Brain microvascular endothelial cell (primary cell): ENCODE results near the gene DMRT1.

Source experiments
- DNase-seq: peaks from one replicate; pipeline ENCODE4 v3.0.0-alpha.2; 2020
- H3K27ac ChIP-seq: fragments of 250-450 bp; sonication (Bioruptor Pico); 2 replicates; pipeline ENCODE4 v1.5.1; 2020; ENCODE audit warnings: mild to moderate bottlenecking, moderate library complexity
- H3K27me3 ChIP-seq: fragments of 250-450 bp; sonication (Bioruptor Pico); replicated peaks from 2 replicates; pipeline ENCODE4 v1.5.1; 2020; ENCODE audit warnings: mild to moderate bottlenecking
- H3K36me3 ChIP-seq: fragments of 250-450 bp; sonication (Bioruptor Pico); replicated peaks from 2 replicates; pipeline ENCODE4 v1.5.1; 2020; ENCODE audit warnings: mild to moderate bottlenecking
- H3K4me3 ChIP-seq: 2 replicates; pipeline ENCODE4 v1.5.1; 2011; ENCODE audit warnings: low read depth, mild to moderate bottlenecking, control low read depth, low read length, moderate library complexity
- in situ Hi-C: cut with HindIII; loops from 2 replicates; pipeline ENCODE4 v1.10.0; 2017; ENCODE audit warnings: low sequenced_read_pairs, low pct_ligation_motif_present
- TF ChIP-seq, protein P1 (sequence below): IDR thresholded peaks from 2 replicates; pipeline ENCODE4 v1.5.1; 2011; ENCODE audit warnings: low read depth, mild to moderate bottlenecking, moderate library complexity, low read length, control low read depth, inconsistent platforms; ENCODE audit errors: missing control alignments

DMRT1 gene

GRCh38 chr9:917730-918129 is 76.2 kb downstream of the DMRT1 start:
- in situ Hi-C loops, result no loop called here
- no peak for DNase-seq
- Histone ChIP-seq H3K4me3 (no peak overlapping the region), H3K27me3 (no peaks in the 10 kb centered on the region), H3K27ac (no peak overlapping the region), H3K36me3 (no peaks in the 10 kb centered on the region)
- TF ChIP-seq, protein P1, sequence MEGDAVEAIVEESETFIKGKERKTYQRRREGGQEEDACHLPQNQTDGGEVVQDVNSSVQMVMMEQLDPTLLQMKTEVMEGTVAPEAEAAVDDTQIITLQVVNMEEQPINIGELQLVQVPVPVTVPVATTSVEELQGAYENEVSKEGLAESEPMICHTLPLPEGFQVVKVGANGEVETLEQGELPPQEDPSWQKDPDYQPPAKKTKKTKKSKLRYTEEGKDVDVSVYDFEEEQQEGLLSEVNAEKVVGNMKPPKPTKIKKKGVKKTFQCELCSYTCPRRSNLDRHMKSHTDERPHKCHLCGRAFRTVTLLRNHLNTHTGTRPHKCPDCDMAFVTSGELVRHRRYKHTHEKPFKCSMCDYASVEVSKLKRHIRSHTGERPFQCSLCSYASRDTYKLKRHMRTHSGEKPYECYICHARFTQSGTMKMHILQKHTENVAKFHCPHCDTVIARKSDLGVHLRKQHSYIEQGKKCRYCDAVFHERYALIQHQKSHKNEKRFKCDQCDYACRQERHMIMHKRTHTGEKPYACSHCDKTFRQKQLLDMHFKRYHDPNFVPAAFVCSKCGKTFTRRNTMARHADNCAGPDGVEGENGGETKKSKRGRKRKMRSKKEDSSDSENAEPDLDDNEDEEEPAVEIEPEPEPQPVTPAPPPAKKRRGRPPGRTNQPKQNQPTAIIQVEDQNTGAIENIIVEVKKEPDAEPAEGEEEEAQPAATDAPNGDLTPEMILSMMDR, result no peak

GRCh38 chr9:920927-921326 is 79.4 kb downstream of the DMRT1 start:
- no peak for DNase-seq
- TF ChIP-seq, protein P1, result no peak
- Histone ChIP-seq H3K36me3 (no peaks in the 10 kb centered on the region), H3K4me3 (no peak overlapping the region), H3K27me3 (no peaks in the 10 kb centered on the region), H3K27ac (no peak overlapping the region)
- in situ Hi-C loops, result no loop called here

- in situ Hi-C loops, result no loop called here
- Histone ChIP-seq H3K4me3 (no peak overlapping the region), H3K27ac (no peak overlapping the region), H3K27me3 (no peaks in the 10 kb centered on the region), H3K36me3 (no peaks in the 10 kb centered on the region)
- TF ChIP-seq, protein P1, result no peak
- DNase-seq, result no peak
Observed at GRCh38 chr9:922171-922570, 80.7 kb downstream of the DMRT1 start.

DNA sequence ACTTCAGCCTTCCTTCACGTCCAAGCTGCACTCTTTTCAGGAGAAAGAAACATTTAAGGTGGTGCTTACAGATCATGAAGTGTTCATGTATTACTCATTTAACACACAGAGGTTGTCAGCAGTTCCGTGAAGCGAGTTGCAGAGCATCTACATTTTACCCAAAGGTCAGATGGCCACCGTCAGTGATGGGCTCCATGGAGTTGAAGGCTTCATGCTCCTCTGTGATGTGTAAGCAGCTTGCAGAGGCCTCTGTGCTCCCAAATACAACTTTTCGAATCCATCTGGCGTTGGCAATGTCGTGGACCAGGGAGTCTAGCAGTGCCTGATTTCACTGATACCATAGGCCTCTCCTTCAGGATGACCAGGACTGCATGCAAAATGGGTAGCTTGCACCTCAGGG is 81.2 kb downstream of the DMRT1 start:
- TF ChIP-seq, protein P1, result no peak
- no peaks in the 10 kb centered on the region for H3K27me3 ChIP-seq
- H3K4me3 ChIP-seq, result no peak overlapping the region
- H3K27ac ChIP-seq, result no peak overlapping the region
- no peak for DNase-seq
- H3K36me3 ChIP-seq, result no peaks in the 10 kb centered on the region
- in situ Hi-C loops, result no loop called here

GRCh38 chr9:926976-927375 is 85.5 kb downstream of the DMRT1 start:
- no peaks in the 10 kb centered on the region for H3K36me3 ChIP-seq
- in situ Hi-C loops, result no loop called here
- DNase-seq, result no peak
- TF ChIP-seq, protein P1, result no peak
- no peak overlapping the region for H3K27ac ChIP-seq
- H3K27me3 ChIP-seq, result no peaks in the 10 kb centered on the region
- no peak overlapping the region for H3K4me3 ChIP-seq

DNA sequence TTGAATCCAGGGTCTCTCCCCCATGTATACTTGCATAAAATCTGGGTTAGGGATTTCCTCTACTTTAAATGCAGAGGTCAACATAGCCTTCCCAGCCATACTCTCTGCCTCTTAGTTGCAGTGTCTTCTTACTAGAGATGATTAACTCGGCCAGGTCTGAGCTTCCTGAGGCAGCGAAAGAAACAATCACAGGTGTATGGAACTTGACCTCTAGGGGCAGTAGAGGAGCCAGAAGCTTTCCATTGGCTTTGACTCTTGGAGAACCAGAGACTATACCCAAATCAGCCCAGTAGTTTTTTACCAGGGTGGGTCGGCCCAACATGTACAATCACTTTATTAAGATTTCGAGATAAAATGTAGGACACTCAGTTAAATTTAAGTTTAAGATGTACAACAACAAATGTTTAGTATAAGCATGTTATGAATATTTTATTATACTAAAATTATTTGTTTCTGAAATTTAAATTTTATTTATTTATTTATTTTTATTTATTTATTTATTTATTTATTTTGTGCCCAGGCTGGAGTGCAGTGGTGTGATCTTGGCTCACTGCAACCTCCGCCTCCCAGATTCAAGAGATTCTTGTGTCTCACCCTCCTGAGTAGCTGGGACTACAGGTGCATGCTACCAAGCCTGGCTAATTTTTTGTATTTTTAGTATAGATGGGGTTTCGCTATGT is 87.0 kb downstream of the DMRT1 start:
- DNase-seq, result no peak
- in situ Hi-C loops, result no loop called here
- H3K27ac ChIP-seq, result no peak overlapping the region
- no peaks in the 10 kb centered on the region for H3K27me3 ChIP-seq
- TF ChIP-seq, protein P1, result peak; percentile 29
- no peaks in the 10 kb centered on the region for H3K36me3 ChIP-seq
- H3K4me3 ChIP-seq, result no peak overlapping the region
